GM12864 (cell line): ENCODE measurements around the gene TBX10.

Experiments
- DNase-seq: peaks from one replicate; pipeline ENCODE4 v3.0.0-alpha.2; 2011; ENCODE audit warnings: low read depth
- H3K4me3 ChIP-seq: 2 replicates; pipeline ENCODE4 v1.5.1; 2011; ENCODE audit warnings: mild to moderate bottlenecking, low read depth, low read length, control low read depth
- CTCF ChIP-seq: IDR thresholded peaks from 2 replicates; pipeline ENCODE4 v1.5.1; 2011; ENCODE audit warnings: low read depth, mild to moderate bottlenecking, moderate library complexity, low read length, control low read depth, inconsistent platforms; ENCODE audit errors: missing control alignments

Gene TBX10

GRCh38 chr11:67613313-67613959, 26.1 kb downstream of the TBX10 start:
- no peak for DNase-seq
- no peak for TF ChIP-seq CTCF
- H3K4me3 ChIP-seq: no peak overlapping the region; the same call in 1 of the 2 replicates

GRCh38 chr11:67612751-67613150, 26.8 kb downstream of the TBX10 start:
- H3K4me3 ChIP-seq: no peak overlapping the region
- TF ChIP-seq CTCF: no peak
- DNase-seq: no peak

GRCh38 chr11:67611704-67612587, 27.6 kb downstream of the TBX10 start:
- no peak for TF ChIP-seq CTCF
- H3K4me3 ChIP-seq: no peak overlapping the region
- no peak for DNase-seq

- no peak for TF ChIP-seq CTCF
- no peak overlapping the region for H3K4me3 ChIP-seq
- DNase-seq: no peak
Observed at GRCh38 chr11:67611165-67611564, 28.4 kb downstream of the TBX10 start.

- H3K4me3 ChIP-seq: no peak overlapping the region
- DNase-seq: no peak
- no peak for TF ChIP-seq CTCF
Observed at GRCh38 chr11:67610302-67610868, 29.2 kb downstream of the TBX10 start.

GRCh38 chr11:67609316-67609715, 30.2 kb downstream of the TBX10 start:
- no peak for TF ChIP-seq CTCF
- no peak overlapping the region for H3K4me3 ChIP-seq
- no peak for DNase-seq
